NCI-H187 (cell line): ENCODE results near the gene ZNF3.
A peak's percentile ranks its signal among the peaks of the same experiment; 100 is the strongest.

ENCODE experiments used
- DNase-seq, 2 experiments: peaks; one replicate each; lab custom pipeline; 2025; lab: John Stamatoyannopoulos, UW

The ZNF3 gene

GRCh38 chr7:100088621-100089457, 7.3 kb upstream of the ZNF3 start, which contains the start of gene COPS6:
TSS of gene COPS6 (plus strand) at chr7:100088969. CDS start at chr7:100088991, 22 bp downstream.
- DNase-seq: peak; percentile 47 to 71

- no peak for DNase-seq
These were observed 6.6 kb upstream of the ZNF3 start for GRCh38 chr7:100088095-100088620.

GRCh38 chr7:100087055-100087750, 5.7 kb upstream of the ZNF3 start:
- no peak for DNase-seq

- no peak for DNase-seq
These were observed 4.0 kb upstream of the ZNF3 start for GRCh38 chr7:100085515-100085914.

- no peak for DNase-seq
These were observed 1.5 kb upstream of the ZNF3 start for GRCh38 chr7:100082978-100083377.

GRCh38 chr7:100080907-100081534, 502 bp downstream of the ZNF3 start:
- no peak for DNase-seq

GRCh38 chr7:100079024-100079560, 2.4 kb downstream of the ZNF3 start:
- DNase-seq: no peak

GRCh38 chr7:100077205-100077604, 4.3 kb downstream of the ZNF3 start:
- DNase-seq: no peak

- DNase-seq: no peak
These were observed 6.1 kb downstream of the ZNF3 start for GRCh38 chr7:100075418-100075817.

GRCh38 chr7:100074841-100075240, 6.7 kb downstream of the ZNF3 start:
- no peak for DNase-seq

- DNase-seq: no peak
These were observed 9.1 kb downstream of the ZNF3 start for GRCh38 chr7:100072462-100072861.

- DNase-seq: no peak
These were observed 10.4 kb downstream of the ZNF3 start for GRCh38 chr7:100071018-100071723.

GRCh38 chr7:100069991-100070390, 11.5 kb downstream of the ZNF3 start:
- no peak for DNase-seq

GRCh38 chr7:100066953-100067352, 14.6 kb downstream of the ZNF3 start:
- DNase-seq: no peak

GRCh38 chr7:100065452-100066186, 15.9 kb downstream of the ZNF3 start:
- no peak for DNase-seq

- DNase-seq: no peak
These were observed 17.4 kb downstream of the ZNF3 start for GRCh38 chr7:100064162-100064561.

- DNase-seq: no peak
These were observed 18.1 kb downstream of the ZNF3 start for GRCh38 chr7:100063376-100063775.

- DNase-seq: no peak
These were observed 19.9 kb downstream of the ZNF3 start for GRCh38 chr7:100061518-100062193.

GRCh38 chr7:100059251-100059739, 22.2 kb downstream of the ZNF3 start:
- no peak for DNase-seq

- no peak for DNase-seq
These were observed 24.5 kb downstream of the ZNF3 start for GRCh38 chr7:100057006-100057405.
